GM21529 (cell line): ENCODE data around the gene GRAP.

Source experiments
- ATAC-seq: cut with Tn5 transposase; IDR thresholded peaks from one replicate; pipeline ENCODE4 v1.9.1; 2021; ENCODE audit not compliant: unreplicated experiment

GRAP gene

GRCh38 chr17:19019041-19019941 lies 27.5 kb downstream of the GRAP start:
- ATAC-seq: no peak

GRCh38 chr17:19018600-19018950 lies 28.2 kb downstream of the GRAP start:
- no peak for ATAC-seq

GRCh38 chr17:19017804-19018599 lies 28.8 kb downstream of the GRAP start:
- no peak for ATAC-seq

- no peak for ATAC-seq
Observed at GRCh38 chr17:19017401-19017800, 29.4 kb downstream of the GRAP start.

- ATAC-seq: no peak
Observed at GRCh38 chr17:19016881-19017280, 29.9 kb downstream of the GRAP start.

GRCh38 chr17:19016297-19016696 lies 30.5 kb downstream of the GRAP start:
- ATAC-seq: no peak

- ATAC-seq: no peak
Observed at GRCh38 chr17:19015428-19015827, 31.3 kb downstream of the GRAP start.

GRCh38 chr17:19014628-19015215 lies 32.0 kb downstream of the GRAP start:
- no peak for ATAC-seq

GRCh38 chr17:19013806-19014627 lies 32.7 kb downstream of the GRAP start:
- no peak for ATAC-seq

GRCh38 chr17:19013226-19013625 lies 33.5 kb downstream of the GRAP start:
- ATAC-seq: no peak

GRCh38 chr17:19012171-19013080 lies 34.3 kb downstream of the GRAP start:
- ATAC-seq: no peak

- no peak for ATAC-seq
Observed at GRCh38 chr17:19011581-19011980, 35.2 kb downstream of the GRAP start.

- ATAC-seq: no peak
Observed at GRCh38 chr17:19010729-19011505, 35.8 kb downstream of the GRAP start.

- no peak for ATAC-seq
Observed at GRCh38 chr17:19009970-19010369, 36.8 kb downstream of the GRAP start.

- no peak for ATAC-seq
Observed at GRCh38 chr17:19006698-19007097, 40.1 kb downstream of the GRAP start.

- no peak for ATAC-seq
Observed at GRCh38 chr17:19005789-19006430, 40.8 kb downstream of the GRAP start.

- peak; percentile 11 for ATAC-seq
Observed at GRCh38 chr17:19005137-19005773, 41.5 kb downstream of the GRAP start.
